HL-60 (cell line): ENCODE data around the gene SVOP.

Source experiments
- POLR2AphosphoS5 ChIP-seq: IDR thresholded peaks from 2 replicates; pipeline ENCODE4 v1.6.1; 2012; ENCODE audit warnings: low read depth
- SPI1 ChIP-seq: IDR thresholded peaks from 2 replicates; pipeline ENCODE4 v1.6.1; 2012; ENCODE audit warnings: low read depth, mild to moderate bottlenecking, borderline replicate concordance
- TF ChIP-seq, protein P1 (sequence below): IDR thresholded peaks from one replicate; pipeline ENCODE4 v1.5.1; 2011; ENCODE audit warnings: low read length, control low read depth, inconsistent platforms; ENCODE audit not compliant: insufficient read depth

DNA sequence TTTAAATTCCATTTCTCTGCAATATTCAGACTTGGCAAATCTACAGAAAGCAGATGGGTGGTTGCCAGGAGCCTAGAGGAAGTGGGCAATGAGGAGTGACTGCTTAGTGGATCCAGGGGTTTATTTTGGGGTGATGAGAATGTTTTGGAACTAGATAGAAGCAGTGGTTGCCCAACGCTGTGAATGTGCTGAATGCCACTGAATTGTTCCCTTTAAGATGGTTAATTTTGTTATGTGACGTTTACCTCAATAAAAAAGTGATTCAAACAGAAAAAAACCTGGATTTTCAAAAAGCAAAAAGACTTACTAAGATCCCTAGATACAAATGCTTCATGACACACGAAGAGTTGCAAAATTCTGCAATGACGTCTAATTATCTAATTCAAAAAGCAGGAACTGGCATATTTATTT lies 106.7 kb downstream of the SVOP start:
- TF ChIP-seq, protein P1, sequence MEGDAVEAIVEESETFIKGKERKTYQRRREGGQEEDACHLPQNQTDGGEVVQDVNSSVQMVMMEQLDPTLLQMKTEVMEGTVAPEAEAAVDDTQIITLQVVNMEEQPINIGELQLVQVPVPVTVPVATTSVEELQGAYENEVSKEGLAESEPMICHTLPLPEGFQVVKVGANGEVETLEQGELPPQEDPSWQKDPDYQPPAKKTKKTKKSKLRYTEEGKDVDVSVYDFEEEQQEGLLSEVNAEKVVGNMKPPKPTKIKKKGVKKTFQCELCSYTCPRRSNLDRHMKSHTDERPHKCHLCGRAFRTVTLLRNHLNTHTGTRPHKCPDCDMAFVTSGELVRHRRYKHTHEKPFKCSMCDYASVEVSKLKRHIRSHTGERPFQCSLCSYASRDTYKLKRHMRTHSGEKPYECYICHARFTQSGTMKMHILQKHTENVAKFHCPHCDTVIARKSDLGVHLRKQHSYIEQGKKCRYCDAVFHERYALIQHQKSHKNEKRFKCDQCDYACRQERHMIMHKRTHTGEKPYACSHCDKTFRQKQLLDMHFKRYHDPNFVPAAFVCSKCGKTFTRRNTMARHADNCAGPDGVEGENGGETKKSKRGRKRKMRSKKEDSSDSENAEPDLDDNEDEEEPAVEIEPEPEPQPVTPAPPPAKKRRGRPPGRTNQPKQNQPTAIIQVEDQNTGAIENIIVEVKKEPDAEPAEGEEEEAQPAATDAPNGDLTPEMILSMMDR, result no peak
- TF ChIP-seq POLR2AphosphoS5 (no peak), SPI1 (no peak; the same call in 1 of the 2 replicates)
